T-helper 1 cell treated with Interleukin-12 subunit alpha and Interleukin-12 subunit beta and Interleukin-4 antibody, amounts not matched to agents 30 ng/mL and 1 ng/mL, for 36 hours (primary cell): ENCODE results near the gene LY86. TPM values are rescaled to one million over a fixed set of nuclear protein-coding genes. Genes with fewer than 3 reads are reported as not detected.

Experiments
- intact Hi-C: fragments of 100-400 bp; cut with micrococcal nuclease; formaldehyde crosslinking; loops from one replicate; pipeline ENCODE4 v1.15.1; 2024
- total RNA-seq: library from RNA; stranded (reverse); gene quantifications from 2 replicates; pipeline ENCODE4 v1.2.3, GENCODE V29; 2022

The LY86 gene
- total RNA-seq, 1 donor from 2014 or later = 5.8 TPM

- intact Hi-C loops = loop anchor here (1.0 to 5.0 kb wide), 13 partner anchors 18 to 938 kb away; partner anchors contain the start of gene RREB1
Measured at GRCh38 chr6:6676910-6677441, 88.5 kb downstream of the LY86 start.

GRCh38 chr6:6678185-6678671 lies 89.7 kb downstream of the LY86 start:
- intact Hi-C loops = loop anchor here (5.0 kb wide), 3 partner anchors 134 to 374 kb away; no protein-coding TSS in a partner anchor

- intact Hi-C loops = loop anchor here (5.0 kb wide), 3 partner anchors 133 to 373 kb away; no protein-coding TSS in a partner anchor
Measured at GRCh38 chr6:6678811-6679210, 90.3 kb downstream of the LY86 start.

GRCh38 chr6:6679633-6680032 lies 91.1 kb downstream of the LY86 start:
- intact Hi-C loops = loop anchor here (5.0 kb wide), 3 partner anchors 133 to 373 kb away; no protein-coding TSS in a partner anchor

GRCh38 chr6:6680526-6680925 lies 92.0 kb downstream of the LY86 start:
- intact Hi-C loops = no loop called here

- intact Hi-C loops = no loop called here
Measured at GRCh38 chr6:6681075-6681849, 92.7 kb downstream of the LY86 start.

GRCh38 chr6:6682225-6682624 lies 93.7 kb downstream of the LY86 start:
- intact Hi-C loops = no loop called here

- intact Hi-C loops = no loop called here
Measured at GRCh38 chr6:6683969-6684833, 95.7 kb downstream of the LY86 start.

- intact Hi-C loops = no loop called here
Measured at GRCh38 chr6:6685249-6686040, 96.9 kb downstream of the LY86 start.

GRCh38 chr6:6686176-6686575 lies 97.7 kb downstream of the LY86 start:
- intact Hi-C loops = no loop called here

- intact Hi-C loops = no loop called here
Measured at GRCh38 chr6:6686748-6687601, 98.5 kb downstream of the LY86 start.

- intact Hi-C loops = no loop called here
Measured at GRCh38 chr6:6688283-6688682, 99.8 kb downstream of the LY86 start.

GRCh38 chr6:6688951-6689350 lies 100.4 kb downstream of the LY86 start:
- intact Hi-C loops = no loop called here

GRCh38 chr6:6689400-6690143 lies 101.1 kb downstream of the LY86 start:
- intact Hi-C loops = no loop called here

- intact Hi-C loops = no loop called here
Measured at GRCh38 chr6:6690144-6690483, 101.6 kb downstream of the LY86 start.

- intact Hi-C loops = no loop called here
Measured at GRCh38 chr6:6694368-6694780, 105.9 kb downstream of the LY86 start.

- intact Hi-C loops = loop anchor here (5.0 kb wide), 1 partner anchor 47 kb away; no protein-coding TSS in a partner anchor
Measured at GRCh38 chr6:6694825-6695624, 106.5 kb downstream of the LY86 start.

GRCh38 chr6:6695625-6696276 lies 107.2 kb downstream of the LY86 start:
- intact Hi-C loops = loop anchor here (5.0 kb wide), 1 partner anchor 47 kb away; no protein-coding TSS in a partner anchor
